ENCODE data around the gene SLC5A4.
A peak's percentile ranks its signal among the peaks of the same experiment; 100 is the strongest.
"Not testable (repeated sequence)": the region's sequence is repeated elsewhere in the genome, so short reads cannot be mapped to it uniquely, and the experiment has no call there.

Gene SLC5A4

GRCh38 chr22:32202161-32202538 is 53.0 kb downstream of the SLC5A4 start:
- FAIRE-seq, result no peak

GRCh38 chr22:32200752-32201151 is 54.4 kb downstream of the SLC5A4 start:
- FAIRE-seq (no peak), DNase-seq (ENCODE audit: low spot score) (no peak)

More at GRCh38 chr22:32202161-32202538, 53.0 kb downstream of the SLC5A4 start:
- no peak for DNase-seq (ENCODE audit: low spot score)

- no peak for FAIRE-seq
Observed at GRCh38 chr22:32199961-32200360, 55.2 kb downstream of the SLC5A4 start.

GRCh38 chr22:32199341-32199740 is 55.8 kb downstream of the SLC5A4 start:
- peak; percentile 35 for FAIRE-seq
- DNase-seq (ENCODE audit: low spot score), result no peak

More at GRCh38 chr22:32199961-32200360, 55.2 kb downstream of the SLC5A4 start:
- DNase-seq (ENCODE audit: low spot score), result no peak

GRCh38 chr22:32197553-32198226 is 57.5 kb downstream of the SLC5A4 start:
- not testable (repeated sequence) for DNase-seq (ENCODE audit: low spot score); FAIRE-seq

GRCh38 chr22:32195900-32196299 is 59.2 kb downstream of the SLC5A4 start:
- not testable (repeated sequence) for FAIRE-seq; DNase-seq (ENCODE audit: low spot score)

GRCh38 chr22:32193346-32193745 is 61.8 kb downstream of the SLC5A4 start:
- FAIRE-seq, result peak; percentile 23
- DNase-seq (ENCODE audit: low spot score), result not testable (repeated sequence)

GRCh38 chr22:32191021-32191420 is 64.1 kb downstream of the SLC5A4 start:
- DNase-seq (ENCODE audit: low spot score); FAIRE-seq: not testable (repeated sequence)

- no peak for FAIRE-seq
Observed at GRCh38 chr22:32185821-32186220, 69.3 kb downstream of the SLC5A4 start.

GRCh38 chr22:32183625-32184024 is 71.5 kb downstream of the SLC5A4 start:
- FAIRE-seq (no peak), DNase-seq (ENCODE audit: low spot score) (no peak)

More at GRCh38 chr22:32185821-32186220, 69.3 kb downstream of the SLC5A4 start:
- no peak for DNase-seq (ENCODE audit: low spot score)

- FAIRE-seq, result peak; percentile 61
- DNase-seq (ENCODE audit: low spot score), result no peak
Observed at GRCh38 chr22:32181043-32181442, 74.1 kb downstream of the SLC5A4 start.

- FAIRE-seq, result peak; percentile 30
- DNase-seq (ENCODE audit: low spot score), result no peak
Observed at GRCh38 chr22:32177221-32177765, 77.9 kb downstream of the SLC5A4 start.

GRCh38 chr22:32175683-32176644 is 79.2 kb downstream of the SLC5A4 start:
- DNase-seq (ENCODE audit: low spot score), result no peak
- FAIRE-seq, result no peak

GRCh38 chr22:32175115-32175514 is 80.0 kb downstream of the SLC5A4 start:
- no peak for DNase-seq (ENCODE audit: low spot score)
- no peak for FAIRE-seq

All from urothelium cell line (cell line).